Mesenchymal stem cell (in vitro differentiated cells and primary cell): ENCODE data around the gene TCAP.

Experiments used
- DNase-seq: peaks from one replicate; pipeline ENCODE4 v3.0.0-alpha.2; 2013
- H2AFZ ChIP-seq: one replicate; pipeline ENCODE4 v1.6.1; 2013; ENCODE audit warnings: low read depth, mild to moderate bottlenecking, control low read depth, inconsistent platforms, low read length, moderate library complexity
- H2AK5ac ChIP-seq: 2 replicates; pipeline ENCODE4 v1.6.1; 2013; ENCODE audit warnings: low read length, moderate library complexity, mild to moderate bottlenecking, inconsistent platforms; ENCODE audit not compliant: severe bottlenecking
- H2BK120ac ChIP-seq: one replicate; pipeline ENCODE4 v1.6.1; 2013; ENCODE audit warnings: low read depth, mild to moderate bottlenecking, inconsistent platforms, low read length, moderate library complexity
- H2BK12ac ChIP-seq, 2 experiments: one replicate each; pipeline ENCODE4 v1.6.1; 2013; ENCODE audit warnings: inconsistent platforms in 2 of 2, low read length in 2 of 2, mild to moderate bottlenecking in 2 of 2, moderate library complexity in 2 of 2, control low read depth in 1 of 2
- H2BK15ac ChIP-seq: one replicate; pipeline ENCODE4 v1.6.1; 2013; ENCODE audit warnings: mild to moderate bottlenecking, low read depth, inconsistent platforms; ENCODE audit not compliant: poor library complexity, severe bottlenecking
- H2BK5ac ChIP-seq: 2 replicates; pipeline ENCODE4 v1.6.1; 2013; ENCODE audit warnings: low read depth, mild to moderate bottlenecking, low read length, control low read depth, inconsistent platforms; ENCODE audit not compliant: poor library complexity, severe bottlenecking
- H3K14ac ChIP-seq, 2 experiments: one replicate each; pipeline ENCODE4 v1.6.1; 2013; ENCODE audit warnings: inconsistent platforms in 2 of 2, low read length in 2 of 2, control low read depth in 1 of 2, mild to moderate bottlenecking in 1 of 2, moderate library complexity in 1 of 2
- H3K18ac ChIP-seq, 2 experiments: one replicate each; pipeline ENCODE4 v1.6.1; 2013; ENCODE audit warnings: inconsistent platforms in 2 of 2, low read length in 2 of 2, control low read depth in 1 of 2, low read depth in 1 of 2, mild to moderate bottlenecking in 1 of 2
- H3K23ac ChIP-seq, 2 experiments: one replicate each; pipeline ENCODE4 v1.6.1; 2013; ENCODE audit warnings: inconsistent platforms in 2 of 2, low read length in 2 of 2, mild to moderate bottlenecking in 2 of 2, moderate library complexity in 2 of 2, control low read depth in 1 of 2
- H3K27ac ChIP-seq: 2 replicates; pipeline ENCODE4 v1.5.1; 2013; ENCODE audit warnings: mild to moderate bottlenecking, moderate library complexity, low read length, control low read depth, inconsistent platforms; ENCODE audit not compliant: poor library complexity, severe bottlenecking
- H3K27me3 ChIP-seq, 2 experiments: 2 replicates each; pipeline versions ENCODE4 v1.6.1 to v1.7.0; 2013; ENCODE audit warnings: low read length in 2 of 2, mild to moderate bottlenecking in 2 of 2, moderate library complexity in 2 of 2, control low read depth in 1 of 2, inconsistent platforms in 1 of 2; ENCODE audit not compliant: control insufficient read depth in 1 of 2, insufficient read depth in 1 of 2
- H3K36me3 ChIP-seq, 2 experiments: 2 replicates each; pipeline versions ENCODE4 v1.6.1 to v1.7.0; 2013; ENCODE audit warnings: low read length in 2 of 2, control low read depth in 1 of 2, inconsistent platforms in 1 of 2, low read depth in 1 of 2, mild to moderate bottlenecking in 1 of 2; ENCODE audit not compliant: insufficient read depth in 2 of 2, control insufficient read depth in 1 of 2
- H3K4ac ChIP-seq, 2 experiments: one replicate each; pipeline ENCODE4 v1.6.1; 2013; ENCODE audit warnings: inconsistent platforms in 2 of 2, low read length in 2 of 2, mild to moderate bottlenecking in 2 of 2, moderate library complexity in 2 of 2, control low read depth in 1 of 2, low read depth in 1 of 2
- H3K4me1 ChIP-seq: 2 replicates; pipeline ENCODE4 v1.6.1; 2013; ENCODE audit warnings: low read depth, low read length, control low read depth; ENCODE audit not compliant: control insufficient read depth, insufficient read depth
- H3K4me2 ChIP-seq: 2 replicates; pipeline ENCODE4 v1.6.1; 2013; ENCODE audit warnings: low read length, mild to moderate bottlenecking, inconsistent platforms; ENCODE audit not compliant: poor library complexity, severe bottlenecking
- H3K4me3 ChIP-seq, 2 experiments: 2 replicates each; pipeline versions ENCODE4 v1.5.1 to v1.7.0; 2013; ENCODE audit warnings: low read length in 2 of 2, mild to moderate bottlenecking in 2 of 2, control low read depth in 1 of 2, low read depth in 1 of 2; ENCODE audit not compliant: insufficient read depth in 1 of 2
- H3K79me1 ChIP-seq: replicated peaks from 2 replicates; pipeline ENCODE4 v1.6.1; 2013; ENCODE audit warnings: mild to moderate bottlenecking, control low read depth, low read length, inconsistent platforms; ENCODE audit not compliant: poor library complexity, severe bottlenecking
- H3K9ac ChIP-seq: 2 replicates; pipeline ENCODE4 v1.7.0; 2013; ENCODE audit warnings: mild to moderate bottlenecking, low read length, moderate library complexity
- H3K9me3 ChIP-seq: 2 replicates; pipeline ENCODE4 v1.7.0; 2013; ENCODE audit warnings: mild to moderate bottlenecking, low read length; ENCODE audit not compliant: control insufficient read depth
- H4K8ac ChIP-seq: one replicate; pipeline ENCODE4 v1.6.1; 2013; ENCODE audit warnings: inconsistent platforms, mild to moderate bottlenecking, low read length, moderate library complexity
- H4K91ac ChIP-seq: one replicate; pipeline ENCODE4 v1.6.1; 2013; ENCODE audit warnings: mild to moderate bottlenecking, low read length, inconsistent platforms
- WGBS: methylation state at CpG from one replicate; pipeline ENCODE4 v1.1.7; 2013; ENCODE audit warnings: mixed read lengths; 5-methylcytosine and 5-hydroxymethylcytosine counted together

The TCAP gene

GRCh38 chr17:39621523-39622379, 43.4 kb upstream of the TCAP start:
- no peak overlapping the region for H2AFZ ChIP-seq
- no peak overlapping the region for H2BK5ac ChIP-seq
- no peak overlapping the region for H4K91ac ChIP-seq
- no peak overlapping the region for H3K27ac ChIP-seq
- no peak overlapping the region for H2BK12ac ChIP-seq
- no peaks in the 10 kb centered on the region for H3K36me3 ChIP-seq
- no peak overlapping the region for H2BK120ac ChIP-seq
- no peaks in the 10 kb centered on the region for H3K9me3 ChIP-seq
- no peak overlapping the region for H3K23ac ChIP-seq
- H2AK5ac ChIP-seq, result peak overlapping the region; percentile 49
- H3K79me1 ChIP-seq, result no peaks in the 10 kb centered on the region
- H4K8ac ChIP-seq, result no peak overlapping the region
- peak overlapping the region; percentile 19 to 50 for H3K4me3 ChIP-seq
- peaks cover 25% of the 10 kb centered on the region for H3K4me1 ChIP-seq
- 11% methylated on average over 25 of the region's 26 CpGs for WGBS
- H3K18ac ChIP-seq, result no peak overlapping the region
- H3K4me2 ChIP-seq, result peak overlapping the region; percentile 81
- peak overlapping the region; percentile 30 for H3K9ac ChIP-seq
- H3K4ac ChIP-seq, result no peak overlapping the region
- peaks cover 59 to 64% of the 10 kb centered on the region in 2 experiments for H3K27me3 ChIP-seq
- no peak overlapping the region for H2BK15ac ChIP-seq
- no peak overlapping the region for H3K14ac ChIP-seq
- peak; percentile 81 for DNase-seq

- H3K79me1 ChIP-seq, result no peaks in the 10 kb centered on the region
- H3K23ac ChIP-seq, result no peak overlapping the region
- no peak overlapping the region for H2BK15ac ChIP-seq
- peak overlapping the region; percentile 30 for H3K9ac ChIP-seq
- no peak overlapping the region for H3K14ac ChIP-seq
- H3K4me2 ChIP-seq, result no peak overlapping the region
- no peak overlapping the region for H2BK5ac ChIP-seq
- H3K9me3 ChIP-seq, result no peaks in the 10 kb centered on the region
- no peak overlapping the region for H2AFZ ChIP-seq
- H4K8ac ChIP-seq, result no peak overlapping the region
- H3K4me1 ChIP-seq, result peaks cover 30% of the 10 kb centered on the region
- H4K91ac ChIP-seq, result no peak overlapping the region
- WGBS, result 72% methylated on average over 12 of the region's 16 CpGs
- H3K27me3 ChIP-seq, result peaks cover 55 to 64% of the 10 kb centered on the region in 2 experiments
- H3K18ac ChIP-seq, result no peak overlapping the region
- no peak overlapping the region for H3K4ac ChIP-seq
- H2BK120ac ChIP-seq, result no peak overlapping the region
- H2BK12ac ChIP-seq, result no peak overlapping the region
- H3K27ac ChIP-seq, result no peak overlapping the region
- H3K36me3 ChIP-seq, result no peaks in the 10 kb centered on the region
- DNase-seq, result no peak
- peak overlapping the region in 1 of 2 experiments; percentile 50 for H3K4me3 ChIP-seq
- no peak overlapping the region for H2AK5ac ChIP-seq
These were observed 42.7 kb upstream of the TCAP start for GRCh38 chr17:39622380-39623006.

- no peak overlapping the region for H3K27ac ChIP-seq
- peaks cover 64 to 74% of the 10 kb centered on the region in 2 experiments for H3K27me3 ChIP-seq
- H3K4ac ChIP-seq, result no peak overlapping the region
- H3K36me3 ChIP-seq, result no peaks in the 10 kb centered on the region
- H4K8ac ChIP-seq, result no peak overlapping the region
- H2BK120ac ChIP-seq, result no peak overlapping the region
- H3K23ac ChIP-seq, result no peak overlapping the region
- no peaks in the 10 kb centered on the region for H3K79me1 ChIP-seq
- H3K18ac ChIP-seq, result no peak overlapping the region
- no peak overlapping the region for H2AK5ac ChIP-seq
- no peak overlapping the region for H3K4me3 ChIP-seq
- H3K9me3 ChIP-seq, result no peaks in the 10 kb centered on the region
- H2BK12ac ChIP-seq, result no peak overlapping the region
- no peak overlapping the region for H2BK5ac ChIP-seq
- H4K91ac ChIP-seq, result no peak overlapping the region
- no peak overlapping the region for H2BK15ac ChIP-seq
- H3K9ac ChIP-seq, result no peak overlapping the region
- H3K4me2 ChIP-seq, result no peak overlapping the region
- H3K14ac ChIP-seq, result no peak overlapping the region
- peak; percentile 61 for DNase-seq
- peaks cover 32% of the 10 kb centered on the region for H3K4me1 ChIP-seq
- 11% methylated on average over 15 of the region's 16 CpGs for WGBS
- no peak overlapping the region for H2AFZ ChIP-seq
These were observed 41.7 kb upstream of the TCAP start for GRCh38 chr17:39623356-39623950.

- no peak for DNase-seq
- Histone ChIP-seq H3K4me3 (no peak overlapping the region), H3K23ac (no peak overlapping the region), H3K4me1 (peaks cover 28% of the 10 kb centered on the region), H3K36me3 (no peaks in the 10 kb centered on the region), H3K4ac (no peak overlapping the region), H3K27ac (no peak overlapping the region), H4K8ac (no peak overlapping the region), H3K18ac (no peak overlapping the region), H2AFZ (no peak overlapping the region), H4K91ac (no peak overlapping the region), H3K14ac (no peak overlapping the region), H3K79me1 (no peaks in the 10 kb centered on the region), H2BK5ac (no peak overlapping the region), H2BK12ac (no peak overlapping the region), H2BK120ac (no peak overlapping the region), H3K9ac (no peak overlapping the region), H3K9me3 (no peaks in the 10 kb centered on the region), H2BK15ac (no peak overlapping the region), H3K27me3 (peaks cover 65 to 75% of the 10 kb centered on the region in 2 experiments), H3K4me2 (no peak overlapping the region), H2AK5ac (no peak overlapping the region)
- WGBS, result 65% methylated on average over 8 of the region's 8 CpGs
These were observed 40.8 kb upstream of the TCAP start for GRCh38 chr17:39624313-39624712.
